Measurements from ENCODE around the gene GPAT2.
"Not testable (repeated sequence)": the region's sequence is repeated elsewhere in the genome, so short reads cannot be mapped to it uniquely, and the experiment has no call there.

DNA sequence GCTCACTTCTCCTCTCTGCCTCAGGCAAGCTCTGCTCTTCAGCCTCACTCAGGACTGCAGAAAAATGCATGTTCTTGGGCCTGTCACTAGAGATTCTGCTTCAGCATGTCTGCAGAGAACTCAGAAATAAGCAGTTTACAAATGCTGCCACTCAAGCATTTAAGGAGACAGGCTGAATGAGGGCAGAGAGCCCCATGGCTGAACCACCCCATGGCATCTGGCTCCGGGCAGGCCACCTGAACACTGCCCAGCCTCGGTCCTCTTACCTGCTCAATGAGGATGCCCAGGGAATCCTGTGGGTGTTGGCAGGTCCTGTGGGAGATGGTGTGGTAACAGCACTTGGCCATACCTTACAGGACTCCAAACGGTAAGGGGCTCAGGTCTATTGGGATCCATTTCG lies 31.2 kb upstream of the GPAT2 start:
- TF ChIP-seq, protein P1, sequence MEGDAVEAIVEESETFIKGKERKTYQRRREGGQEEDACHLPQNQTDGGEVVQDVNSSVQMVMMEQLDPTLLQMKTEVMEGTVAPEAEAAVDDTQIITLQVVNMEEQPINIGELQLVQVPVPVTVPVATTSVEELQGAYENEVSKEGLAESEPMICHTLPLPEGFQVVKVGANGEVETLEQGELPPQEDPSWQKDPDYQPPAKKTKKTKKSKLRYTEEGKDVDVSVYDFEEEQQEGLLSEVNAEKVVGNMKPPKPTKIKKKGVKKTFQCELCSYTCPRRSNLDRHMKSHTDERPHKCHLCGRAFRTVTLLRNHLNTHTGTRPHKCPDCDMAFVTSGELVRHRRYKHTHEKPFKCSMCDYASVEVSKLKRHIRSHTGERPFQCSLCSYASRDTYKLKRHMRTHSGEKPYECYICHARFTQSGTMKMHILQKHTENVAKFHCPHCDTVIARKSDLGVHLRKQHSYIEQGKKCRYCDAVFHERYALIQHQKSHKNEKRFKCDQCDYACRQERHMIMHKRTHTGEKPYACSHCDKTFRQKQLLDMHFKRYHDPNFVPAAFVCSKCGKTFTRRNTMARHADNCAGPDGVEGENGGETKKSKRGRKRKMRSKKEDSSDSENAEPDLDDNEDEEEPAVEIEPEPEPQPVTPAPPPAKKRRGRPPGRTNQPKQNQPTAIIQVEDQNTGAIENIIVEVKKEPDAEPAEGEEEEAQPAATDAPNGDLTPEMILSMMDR (IDR thresholded peaks at IDR 0.05; ENCODE audit: borderline replicate concordance, extremely low read depth, low read length, poor library complexity, severe bottlenecking), result not testable (repeated sequence)
- not testable (repeated sequence) for TF ChIP-seq EZH2 (IDR thresholded peaks at IDR 0.05; ENCODE audit: borderline replicate concordance, low read depth, low read length, severe bottlenecking)
